ENCODE measurements around the gene ODAD3. TPM values are rescaled to one million over a fixed set of nuclear protein-coding genes. Genes with fewer than 3 reads are reported as not detected.

The ODAD3 gene
- total and polyA plus RNA-seq, 2 donors (not counting 1 experiment from before 2014, with no cell fraction given), result 0.18 to 0.62 TPM

DNA sequence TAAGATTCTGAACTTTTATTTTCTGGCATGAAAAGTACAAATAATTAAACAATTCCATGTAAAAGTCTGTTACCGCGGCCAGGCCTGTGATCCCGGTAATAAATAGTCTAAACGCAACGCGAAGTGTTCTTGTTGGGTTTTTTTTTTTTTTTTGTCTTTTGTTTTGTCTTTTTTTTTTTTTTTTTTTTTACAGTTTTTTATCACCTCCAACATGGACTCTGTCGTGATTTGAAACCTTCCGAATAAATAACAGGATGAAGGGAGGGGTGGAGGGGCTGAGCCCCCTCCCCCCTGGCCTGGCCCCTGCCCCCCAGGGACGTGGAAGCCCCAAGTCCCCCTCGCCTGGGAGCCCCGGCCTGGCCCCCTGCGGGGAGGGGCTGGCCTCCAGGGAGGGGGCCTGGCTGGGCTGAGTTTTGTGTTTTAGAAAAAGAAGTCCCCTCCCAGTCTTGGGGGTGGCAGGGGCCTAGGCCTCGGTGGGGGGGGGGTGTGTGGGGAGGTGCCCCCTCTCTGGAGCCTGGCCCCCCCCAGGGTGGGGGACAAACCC lies 16.5 kb upstream of the ODAD3 start:
- CTCF ChIA-PET, result interaction anchor here (1.1 to 1.4 kb wide), 2 partner anchors 74 to 77 kb away, joined by 3 to 5 read pairs; partner anchors contain the start of gene SWSAP1
- TF ChIP-seq EZH2 (IDR thresholded peaks at IDR 0.05; ENCODE audit: borderline replicate concordance, insufficient read depth, low read depth, low read length, poor library complexity, severe bottlenecking) (no peak), CTCF (IDR thresholded peaks at IDR 0.05) (no peak)
- H3K36me3 ChIP-seq (replicated peaks in 1 of 2; ENCODE audit: control extremely low read depth in 1 of 2, control insufficient read depth in 1 of 2, extremely low read depth in 1 of 2, insufficient read depth in 2 of 2, low read length in 1 of 2), result peaks cover 0 to 35% of the 10 kb centered on the region in 2 experiments
- no peaks in the 10 kb centered on the region for H3K9me3 ChIP-seq (ENCODE audit: control extremely low read depth in 1 of 3, control insufficient read depth in 2 of 3, insufficient read depth in 1 of 3, low read length in 2 of 3)
- no peaks in the 10 kb centered on the region for H3K79me2 ChIP-seq (ENCODE audit: control insufficient read depth, insufficient read depth, low read length)
- H3K27me3 Mint-ChIP-seq, result no peaks in the 10 kb centered on the region
- DNase-seq (no peak), ATAC-seq (ENCODE audit: low read depth) (no peak)
- no peak overlapping the region for H3K27ac Mint-ChIP-seq
- H3K27ac ChIP-seq (ENCODE audit: low read length in 2 of 2), result no peak overlapping the region
- POLR2A ChIA-PET, result no interaction called here
- no peak overlapping the region for H3K4me3 ChIP-seq (ENCODE audit: control extremely low read depth in 1 of 5, extremely low read depth in 1 of 5, insufficient read depth in 1 of 5, low read depth in 2 of 5, low read length in 4 of 5)
- peaks cover 0 to 5% of the 10 kb centered on the region in 2 donors for H3K4me1 ChIP-seq (ENCODE audit: control insufficient read depth in 2 of 2, insufficient read depth in 2 of 2, low read length in 2 of 2)
- H4K20me1 ChIP-seq (ENCODE audit: control insufficient read depth, insufficient read depth, low read length, poor library complexity, severe bottlenecking), result peaks cover 13% of the 10 kb centered on the region
- H3K27me3 ChIP-seq (replicated peaks in 1 of 4; ENCODE audit: control extremely low read depth in 1 of 4, control insufficient read depth in 3 of 4, insufficient read depth in 4 of 4, low read length in 3 of 4), result no peaks in the 10 kb centered on the region
- no peak overlapping the region for H3K4me3 Mint-ChIP-seq
- intact Hi-C loops (cut with micrococcal nuclease), result no loop called here
- no CpG with 5 or more reads among the region's 13 CpGs for WGBS (ENCODE audit: insufficient coverage)
- H3K4me1 Mint-ChIP-seq, result peaks cover 8% of the 10 kb centered on the region
- no peaks in the 10 kb centered on the region for H3K9me3 Mint-ChIP-seq (ENCODE audit: insufficient read depth)
- no peak overlapping the region for H3K9ac ChIP-seq (ENCODE audit: low read length)
- no peak overlapping the region for H3K4me2 ChIP-seq (replicated peaks; ENCODE audit: low read depth, low read length, poor library complexity, severe bottlenecking)
- H2AFZ ChIP-seq (ENCODE audit: insufficient read depth, low read depth, low read length, poor library complexity, severe bottlenecking), result no peak overlapping the region

GRCh38 chr19:11450570-11451326 lies 15.8 kb upstream of the ODAD3 start:
- no peaks in the 10 kb centered on the region for H3K79me2 ChIP-seq (ENCODE audit: control insufficient read depth, insufficient read depth, low read length)
- no peak overlapping the region for H3K27ac ChIP-seq (ENCODE audit: low read length in 2 of 2)
- no peak for DNase-seq
- H3K27me3 ChIP-seq (replicated peaks in 1 of 4; ENCODE audit: control extremely low read depth in 1 of 4, control insufficient read depth in 3 of 4, insufficient read depth in 4 of 4, low read length in 3 of 4), result no peaks in the 10 kb centered on the region
- ATAC-seq (ENCODE audit: low read depth), result no peak
- H3K9me3 Mint-ChIP-seq (ENCODE audit: insufficient read depth), result no peaks in the 10 kb centered on the region
- intact Hi-C loops (cut with micrococcal nuclease), result no loop called here
- ChIA-PET POLR2A (no interaction called here), CTCF (interaction anchor here (1.6 kb wide), 1 partner anchor 69 kb away, joined by 3 read pairs; no protein-coding TSS in a partner anchor)
- no peak overlapping the region for H3K4me3 ChIP-seq (ENCODE audit: control extremely low read depth in 1 of 5, extremely low read depth in 1 of 5, insufficient read depth in 1 of 5, low read depth in 2 of 5, low read length in 4 of 5)
- H3K27ac Mint-ChIP-seq, result no peak overlapping the region
- TF ChIP-seq CTCF (IDR thresholded peaks at IDR 0.05) (no peak), EZH2 (IDR thresholded peaks at IDR 0.05; ENCODE audit: borderline replicate concordance, insufficient read depth, low read depth, low read length, poor library complexity, severe bottlenecking) (no peak)
- H3K4me3 Mint-ChIP-seq, result no peak overlapping the region
- peaks cover 0 to 41% of the 10 kb centered on the region in 2 experiments for H3K36me3 ChIP-seq (replicated peaks in 1 of 2; ENCODE audit: control extremely low read depth in 1 of 2, control insufficient read depth in 1 of 2, extremely low read depth in 1 of 2, insufficient read depth in 2 of 2, low read length in 1 of 2)
- WGBS (ENCODE audit: insufficient coverage), result 94% methylated on average over 15 of the region's 21 CpGs
- no peaks in the 10 kb centered on the region for H3K27me3 Mint-ChIP-seq
- no peaks in the 10 kb centered on the region for H3K9me3 ChIP-seq (ENCODE audit: control extremely low read depth in 1 of 3, control insufficient read depth in 2 of 3, insufficient read depth in 1 of 3, low read length in 2 of 3)
- H3K4me1 Mint-ChIP-seq, result peaks cover 8% of the 10 kb centered on the region
- no peak overlapping the region for H3K4me2 ChIP-seq (replicated peaks; ENCODE audit: low read depth, low read length, poor library complexity, severe bottlenecking)
- no peak overlapping the region for H2AFZ ChIP-seq (ENCODE audit: insufficient read depth, low read depth, low read length, poor library complexity, severe bottlenecking)
- peaks cover 0 to 5% of the 10 kb centered on the region in 2 donors for H3K4me1 ChIP-seq (ENCODE audit: control insufficient read depth in 2 of 2, insufficient read depth in 2 of 2, low read length in 2 of 2)
- H3K9ac ChIP-seq (ENCODE audit: low read length), result no peak overlapping the region
- peaks cover 20% of the 10 kb centered on the region for H4K20me1 ChIP-seq (ENCODE audit: control insufficient read depth, insufficient read depth, low read length, poor library complexity, severe bottlenecking)
